GM21423 (cell line): ENCODE data around the gene PDE4C.

Source experiments
- ATAC-seq: cut with Tn5 transposase; IDR thresholded peaks from one replicate; pipeline ENCODE4 v1.9.1; 2021; ENCODE audit warnings: mild to moderate bottlenecking, moderate library complexity; ENCODE audit not compliant: unreplicated experiment

The PDE4C gene

DNA sequence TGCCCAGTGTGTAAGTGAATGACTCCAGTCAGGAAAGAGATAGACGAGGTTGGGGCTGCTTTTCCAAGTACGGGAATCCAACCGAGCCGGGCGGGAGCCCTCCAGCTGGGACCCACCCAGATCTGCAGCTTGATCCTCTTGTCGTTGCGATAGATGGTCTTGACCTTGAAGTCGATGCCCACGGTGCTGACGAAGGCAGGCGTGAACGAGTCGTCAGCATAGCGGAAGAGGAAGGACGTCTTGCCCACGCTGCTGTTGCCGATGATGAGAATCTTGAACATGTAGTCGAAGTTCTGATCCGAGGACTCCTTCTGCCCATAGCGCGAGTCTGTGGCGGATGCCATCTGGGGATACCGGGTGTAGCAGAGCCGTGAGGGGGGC is 23.9 kb downstream of the PDE4C start:
- no peak for ATAC-seq

- ATAC-seq: no peak
These were observed 27.9 kb downstream of the PDE4C start for GRCh38 chr19:18198374-18198773.

GRCh38 chr19:18197941-18198340 is 28.3 kb downstream of the PDE4C start:
- ATAC-seq: no peak

GRCh38 chr19:18197306-18197705 is 28.9 kb downstream of the PDE4C start:
- ATAC-seq: no peak

- no peak for ATAC-seq
These were observed 29.8 kb downstream of the PDE4C start for GRCh38 chr19:18196511-18196845.

DNA sequence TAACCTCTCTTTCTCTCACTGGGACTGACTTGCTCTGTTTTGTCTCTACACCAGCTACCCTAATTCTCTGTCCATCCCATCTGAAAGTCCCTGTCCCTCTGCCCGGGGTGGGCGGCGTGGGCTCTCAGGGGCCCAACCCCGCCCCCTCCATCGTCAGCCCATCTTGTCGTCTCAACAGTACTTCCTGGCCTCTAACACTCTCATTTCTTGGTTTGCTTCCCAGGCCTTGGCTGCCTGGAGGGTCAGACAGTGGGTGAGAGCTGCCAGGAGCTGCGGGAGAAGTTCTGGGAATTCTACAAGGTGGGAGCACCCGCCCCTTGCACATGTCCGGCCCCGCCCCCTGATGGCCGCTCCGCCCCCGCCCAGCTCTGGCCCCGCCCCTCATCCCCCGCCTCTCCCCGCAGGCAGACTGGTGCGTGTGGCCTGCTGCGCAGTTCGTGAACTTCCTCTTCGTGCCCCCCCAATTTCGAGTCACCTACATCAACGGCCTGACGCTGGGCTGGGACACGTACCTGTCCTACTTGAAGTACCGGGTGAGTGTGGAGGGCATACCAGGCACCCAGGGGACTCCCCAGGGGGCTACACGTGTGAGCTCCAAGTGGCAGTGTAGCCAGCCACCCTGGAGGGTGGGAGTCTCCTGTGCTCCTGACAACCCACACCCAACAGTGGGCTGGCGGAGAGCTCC is 31.5 kb downstream of the PDE4C start:
- no peak for ATAC-seq

DNA sequence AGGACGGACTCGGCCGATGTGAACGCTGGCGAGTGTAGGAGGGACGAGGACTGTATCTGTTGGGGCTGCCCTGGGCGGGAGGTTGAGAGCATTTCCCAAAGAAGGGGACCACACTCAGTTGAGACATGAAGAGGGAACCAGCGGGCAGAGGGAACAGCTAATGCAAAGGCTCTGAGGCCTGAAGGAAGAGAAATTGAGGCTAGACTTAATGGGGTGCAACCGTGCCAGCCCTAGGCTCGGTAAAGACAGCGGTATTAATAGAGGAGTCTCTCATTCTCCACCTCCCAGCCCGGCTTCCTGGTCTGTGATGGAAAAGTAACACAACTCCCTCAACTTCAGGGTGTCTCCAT is 32.1 kb downstream of the PDE4C start:
- no peak for ATAC-seq

DNA sequence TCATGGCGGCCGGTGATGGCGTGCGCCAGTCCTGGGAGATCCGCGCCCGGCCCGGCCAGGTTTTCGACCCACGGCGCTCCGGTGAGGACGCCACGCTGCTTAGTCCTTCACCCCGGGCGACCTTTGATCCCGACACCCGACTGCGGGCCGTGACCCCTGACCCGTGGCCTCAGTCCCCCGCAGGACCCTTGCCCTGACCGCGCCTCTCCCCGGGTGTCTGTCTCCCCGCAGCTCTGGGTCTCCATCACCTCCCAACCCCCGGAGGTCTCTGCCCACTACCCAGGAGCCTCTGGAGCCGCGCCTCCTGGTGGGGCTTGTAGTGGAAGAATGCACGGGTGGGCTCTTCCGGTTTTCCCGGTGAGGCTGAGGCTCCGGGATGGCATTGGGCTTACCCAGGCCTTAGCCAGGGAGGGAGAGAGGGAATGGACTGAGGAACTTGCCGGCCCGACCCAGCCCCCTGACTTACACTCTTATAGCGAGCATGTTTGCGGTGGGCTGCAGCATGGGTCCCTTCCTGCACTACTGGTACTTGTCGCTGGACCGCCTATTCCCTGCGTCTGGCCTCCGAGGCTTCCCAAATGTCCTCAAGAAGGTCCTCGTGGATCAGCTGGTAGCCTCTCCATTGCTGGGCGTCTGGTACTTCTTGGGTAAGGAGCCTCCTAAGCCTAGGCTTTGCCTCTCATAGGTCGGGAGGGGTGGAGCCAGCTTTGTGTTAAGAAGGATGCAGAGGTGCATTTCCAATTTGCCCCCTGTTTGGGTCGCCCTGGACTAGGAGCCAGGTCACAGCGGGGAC is 32.7 kb downstream of the PDE4C start:
- peak; percentile 15 for ATAC-seq

GRCh38 chr19:18192673-18193387 is 33.4 kb downstream of the PDE4C start, which contains the start of gene MPV17L2:
TSS of gene MPV17L2 (plus strand) at chr19:18193218. CDS start at chr19:18193282, 64 bp downstream.
- ATAC-seq: peak; percentile 79

- no peak for ATAC-seq
These were observed 34.6 kb downstream of the PDE4C start for GRCh38 chr19:18191640-18192062.

DNA sequence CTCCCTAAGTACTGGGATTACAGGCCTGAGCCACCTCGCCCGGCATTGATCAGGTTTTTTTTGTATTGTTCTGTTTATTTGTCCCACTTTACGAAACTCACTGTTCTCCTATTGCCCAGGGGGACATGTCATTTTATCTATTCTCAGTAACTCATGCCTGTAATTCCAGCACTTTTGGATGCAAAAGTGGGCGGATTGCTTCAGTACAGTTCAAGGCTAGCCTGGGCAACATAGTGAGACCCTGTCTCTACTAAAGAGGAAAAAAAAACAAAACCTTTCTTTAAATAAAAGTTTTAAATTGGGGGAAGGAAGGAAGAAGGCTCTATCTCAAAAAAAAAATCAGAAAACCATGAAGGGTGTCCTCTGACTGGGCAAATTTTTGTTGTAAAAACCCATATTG is 36.0 kb downstream of the PDE4C start:
- ATAC-seq: no peak

DNA sequence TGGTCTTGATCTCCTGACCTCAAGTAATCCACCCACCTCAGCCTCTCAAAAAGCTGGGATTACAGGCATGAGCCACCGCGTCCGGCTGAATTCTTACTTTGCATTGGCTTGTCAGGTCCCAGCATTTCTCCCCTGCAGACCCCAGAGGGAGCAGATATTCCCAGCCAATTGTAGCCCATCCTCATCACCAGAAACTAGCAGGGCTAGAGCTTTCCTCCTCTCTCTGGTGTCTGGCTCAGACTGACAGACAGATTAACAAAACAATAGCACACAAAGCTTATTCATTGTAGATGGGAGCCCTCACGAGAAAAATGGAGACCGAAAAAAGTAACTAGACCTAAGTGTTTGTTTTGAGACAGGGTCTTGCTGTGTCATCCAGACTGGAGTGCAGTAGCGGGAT is 40.7 kb downstream of the PDE4C start:
- ATAC-seq: no peak

- no peak for ATAC-seq
These were observed 42.7 kb downstream of the PDE4C start for GRCh38 chr19:18183529-18183928.

- no peak for ATAC-seq
These were observed 46.3 kb downstream of the PDE4C start for GRCh38 chr19:18179957-18180356.

DNA sequence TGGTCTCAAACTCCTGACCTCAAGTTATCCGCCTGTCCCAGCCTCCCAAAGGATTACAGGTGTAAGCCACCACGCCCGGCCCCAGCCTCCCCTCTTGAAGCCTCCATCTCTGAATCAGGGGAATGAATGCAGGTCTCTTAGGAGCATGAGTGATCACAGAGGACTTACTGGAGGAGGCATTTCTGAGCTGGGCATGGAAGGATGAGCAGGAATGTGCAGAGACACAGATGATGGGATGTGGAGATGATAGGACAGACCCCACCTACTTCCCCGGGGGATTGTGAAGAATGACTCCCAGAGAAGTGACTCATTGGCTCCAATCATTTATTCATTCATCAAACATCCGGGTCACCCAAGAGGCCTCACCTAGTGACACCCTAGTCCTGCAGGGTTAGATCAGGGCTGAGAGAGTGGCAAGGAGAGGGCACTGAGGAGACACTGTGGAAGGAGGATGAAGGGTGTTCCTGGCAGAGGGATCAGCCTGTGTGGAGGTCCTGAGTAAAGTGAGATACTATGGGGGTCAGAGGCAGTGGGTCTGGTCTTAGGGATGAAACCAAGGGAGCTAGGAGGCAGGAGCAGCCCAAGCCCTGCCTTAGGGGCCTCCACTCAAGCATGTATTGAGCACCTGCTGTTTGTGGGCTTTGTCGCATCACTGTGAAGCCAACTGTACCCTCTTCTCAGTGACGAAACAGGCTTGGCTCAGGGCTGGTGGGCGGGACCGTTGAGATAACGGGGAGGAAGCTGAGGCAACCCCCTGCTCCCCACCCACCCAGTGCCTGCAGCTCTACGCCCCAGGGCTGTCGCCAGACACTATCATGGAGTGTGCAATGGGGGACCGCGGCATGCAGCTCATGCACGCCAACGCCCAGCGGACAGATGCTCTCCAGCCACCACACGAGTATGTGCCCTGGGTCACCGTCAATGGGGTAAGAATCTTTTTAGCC is 49.6 kb downstream of the PDE4C start:
- ATAC-seq: no peak

DNA sequence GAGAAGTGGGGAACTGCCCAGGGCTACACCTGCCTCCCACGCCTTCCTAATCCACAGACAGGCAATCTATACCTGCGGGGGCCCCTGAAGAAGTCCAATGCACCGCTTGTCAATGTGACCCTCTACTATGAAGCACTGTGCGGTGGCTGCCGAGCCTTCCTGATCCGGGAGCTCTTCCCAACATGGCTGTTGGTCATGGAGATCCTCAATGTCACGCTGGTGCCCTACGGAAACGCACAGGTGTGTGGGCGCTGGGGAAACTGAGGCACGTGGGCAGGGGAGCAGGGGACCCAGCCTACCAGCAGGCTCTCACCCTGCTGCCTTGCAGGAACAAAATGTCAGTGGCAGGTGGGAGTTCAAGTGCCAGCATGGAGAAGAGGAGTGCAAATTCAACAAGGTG is 51.3 kb downstream of the PDE4C start:
- ATAC-seq: no peak
